ENCODE data around the gene LGR6. TPM values are rescaled to one million over a fixed set of nuclear protein-coding genes. Genes with fewer than 3 reads are reported as not detected.

Gene LGR6
- total RNA-seq, 1 experiment from 2014 or later, result 0.26 TPM

DNA sequence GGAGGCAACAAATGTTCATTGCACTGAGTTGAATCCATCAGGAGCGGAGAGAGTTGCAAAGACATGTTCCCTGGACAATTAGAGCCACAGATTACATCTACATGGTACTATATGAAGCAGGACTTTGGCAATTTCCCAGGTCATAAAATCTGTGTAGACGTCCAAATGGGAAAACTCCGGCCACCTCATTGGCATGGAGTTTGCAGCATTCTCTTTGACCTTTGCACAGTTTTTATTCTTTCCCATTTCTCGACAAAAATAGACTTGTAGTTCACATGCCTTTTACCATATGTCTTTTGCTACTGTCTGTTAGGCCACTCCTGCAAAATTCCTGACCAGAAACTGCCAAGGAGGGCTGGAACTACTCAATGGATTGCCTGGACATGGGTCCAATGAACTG, 100.0 kb downstream of the LGR6 start:
- no peaks in the 10 kb centered on the region for H3K9me3 ChIP-seq (ENCODE audit: low read length)
- H3K27ac ChIP-seq (ENCODE audit: low read length), result no peak overlapping the region
- H2AFZ ChIP-seq (ENCODE audit: low read length), result no peak overlapping the region
- ChIA-PET POLR2A (ENCODE audit: unreplicated experiment) (no interaction called here), CTCF (no interaction called here)
- no peak overlapping the region for H3K4me3 ChIP-seq (ENCODE audit: low read length)
- no peak for TF ChIP-seq EZH2 (IDR thresholded peaks at IDR 0.05; ENCODE audit: low read length, unreplicated experiment)
- no peak for TF ChIP-seq EZH2phosphoT487 (IDR thresholded peaks at IDR 0.05; ENCODE audit: borderline replicate concordance, low read length)
- TF ChIP-seq CTCF (conservative IDR thresholded peaks at IDR 0.05; ENCODE audit: low read depth, low read length), result no peak
- H4K20me1 ChIP-seq (ENCODE audit: low read length), result no peaks in the 10 kb centered on the region
- H3K79me2 ChIP-seq (ENCODE audit: low read length), result no peaks in the 10 kb centered on the region
- H3K36me3 ChIP-seq (ENCODE audit: low read depth, low read length), result no peaks in the 10 kb centered on the region
- no peak overlapping the region for H3K9ac ChIP-seq (ENCODE audit: low read length)
- H3K4me1 ChIP-seq (ENCODE audit: insufficient read depth, low read length), result peaks cover 33% of the 10 kb centered on the region
- no peak for DNase-seq
- no peaks in the 10 kb centered on the region for H3K27me3 ChIP-seq (ENCODE audit: low read length)
- no TSS peak for BruUV-seq (replicated peaks)
- intact Hi-C loops (cut with micrococcal nuclease), result no loop called here
- ATAC-seq, result no peak
- no peaks in the 10 kb centered on the region for H3K9me2 ChIP-seq (replicated peaks; ENCODE audit: low read length)
- no peaks in the 10 kb centered on the region for H3F3A ChIP-seq (ENCODE audit: low read length, unreplicated experiment)
- H3K4me2 ChIP-seq (ENCODE audit: low read length), result no peak overlapping the region

- BruUV-seq (replicated peaks), result no TSS peak
- Histone ChIP-seq H3K4me1 (ENCODE audit: insufficient read depth, low read length) (no peaks in the 10 kb centered on the region), H3F3A (ENCODE audit: low read length, unreplicated experiment) (no peaks in the 10 kb centered on the region), H3K4me3 (ENCODE audit: low read length) (no peak overlapping the region), H3K79me2 (ENCODE audit: low read length) (no peaks in the 10 kb centered on the region), H3K27me3 (ENCODE audit: low read length) (no peaks in the 10 kb centered on the region), H3K9me2 (replicated peaks; ENCODE audit: low read length) (no peaks in the 10 kb centered on the region), H3K36me3 (ENCODE audit: low read depth, low read length) (no peaks in the 10 kb centered on the region), H3K27ac (ENCODE audit: low read length) (no peak overlapping the region), H3K4me2 (ENCODE audit: low read length) (no peak overlapping the region), H2AFZ (ENCODE audit: low read length) (no peak overlapping the region), H3K9me3 (ENCODE audit: low read length) (no peaks in the 10 kb centered on the region), H4K20me1 (ENCODE audit: low read length) (no peaks in the 10 kb centered on the region), H3K9ac (ENCODE audit: low read length) (no peak overlapping the region)
- no peak for DNase-seq
- no peak for ATAC-seq
- TF ChIP-seq CTCF (conservative IDR thresholded peaks at IDR 0.05; ENCODE audit: low read depth, low read length) (no peak), EZH2phosphoT487 (IDR thresholded peaks at IDR 0.05; ENCODE audit: borderline replicate concordance, low read length) (no peak), EZH2 (IDR thresholded peaks at IDR 0.05; ENCODE audit: low read length, unreplicated experiment) (no peak)
- ChIA-PET CTCF (no interaction called here), POLR2A (ENCODE audit: unreplicated experiment) (interaction anchor here (0.6 kb wide), 1 partner anchor 944 kb away, joined by 6 read pairs; no protein-coding TSS in a partner anchor)
- intact Hi-C loops (cut with micrococcal nuclease), result no loop called here
Observed at GRCh38 chr1:202302166-202302565, 108.6 kb downstream of the LGR6 start.

DNA sequence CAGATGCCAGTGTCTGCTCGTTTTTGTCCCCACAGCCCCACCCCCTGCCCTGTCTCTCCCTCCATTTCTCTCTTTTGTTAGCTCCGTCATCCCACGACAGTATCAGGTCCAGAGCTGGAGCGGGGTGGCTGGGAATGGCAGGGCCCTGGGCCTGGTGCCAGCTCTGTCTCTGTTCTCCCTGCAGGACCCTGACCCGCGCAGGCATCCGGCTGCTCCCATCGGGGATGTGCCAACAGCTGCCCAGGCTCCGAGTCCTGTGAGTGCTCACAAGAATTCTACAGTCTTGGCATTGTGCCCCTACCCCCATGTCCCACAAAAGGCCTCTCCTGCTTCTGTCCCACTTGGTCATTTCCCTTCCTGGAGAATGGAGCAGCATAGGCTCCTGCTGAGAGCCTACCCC, 110.8 kb downstream of the LGR6 start:
- Histone ChIP-seq H2AFZ (ENCODE audit: low read length) (no peak overlapping the region), H3K27ac (ENCODE audit: low read length) (no peak overlapping the region), H3K4me1 (ENCODE audit: insufficient read depth, low read length) (no peaks in the 10 kb centered on the region), H4K20me1 (ENCODE audit: low read length) (no peaks in the 10 kb centered on the region), H3K4me2 (ENCODE audit: low read length) (no peak overlapping the region), H3K36me3 (ENCODE audit: low read depth, low read length) (no peaks in the 10 kb centered on the region), H3K9me2 (replicated peaks; ENCODE audit: low read length) (no peaks in the 10 kb centered on the region), H3K4me3 (ENCODE audit: low read length) (no peak overlapping the region), H3K27me3 (ENCODE audit: low read length) (no peaks in the 10 kb centered on the region), H3K79me2 (ENCODE audit: low read length) (no peaks in the 10 kb centered on the region), H3F3A (ENCODE audit: low read length, unreplicated experiment) (no peaks in the 10 kb centered on the region), H3K9me3 (ENCODE audit: low read length) (no peaks in the 10 kb centered on the region), H3K9ac (ENCODE audit: low read length) (no peak overlapping the region)
- ATAC-seq (no peak), DNase-seq (no peak)
- intact Hi-C loops (cut with micrococcal nuclease), result no loop called here
- POLR2A ChIA-PET (ENCODE audit: unreplicated experiment), result no interaction called here
- CTCF ChIA-PET, result no interaction called here
- TF ChIP-seq EZH2 (IDR thresholded peaks at IDR 0.05; ENCODE audit: low read length, unreplicated experiment) (no peak), EZH2phosphoT487 (IDR thresholded peaks at IDR 0.05; ENCODE audit: borderline replicate concordance, low read length) (no peak), CTCF (conservative IDR thresholded peaks at IDR 0.05; ENCODE audit: low read depth, low read length) (no peak)
- BruUV-seq (replicated peaks), result no TSS peak

All from PC-3 (cell line).